Kidney epithelial cell (primary cell): ENCODE measurements around the gene A4GNT. TPM values are rescaled to one million over a fixed set of nuclear protein-coding genes. Genes with fewer than 3 reads are reported as not detected.

Experiments
- DNase-seq: peaks from one replicate; pipeline ENCODE4 v3.0.0-alpha.2; 2010; ENCODE audit warnings: low read depth
- H3K27me3 ChIP-seq: 2 replicates; pipeline ENCODE4 v1.6.0; 2011; ENCODE audit warnings: low read length; ENCODE audit not compliant: control insufficient read depth, insufficient read depth
- H3K36me3 ChIP-seq: 2 replicates; pipeline ENCODE4 v1.5.1; 2011; ENCODE audit warnings: low read length; ENCODE audit not compliant: control insufficient read depth, insufficient read depth
- H3K4me3 ChIP-seq: 2 replicates; pipeline ENCODE4 v1.5.1; 2011; ENCODE audit warnings: low read depth, mild to moderate bottlenecking, control low read depth, low read length
- CTCF ChIP-seq: IDR thresholded peaks from 2 replicates; pipeline ENCODE4 v1.5.1; 2011; ENCODE audit warnings: mild to moderate bottlenecking, moderate library complexity, low read length, control low read depth, inconsistent platforms; ENCODE audit not compliant: insufficient read depth, poor library complexity, severe bottlenecking
- total RNA-seq: library from RNA; depleted of rRNA; stranded (reverse); fragments of >200 nt; gene quantifications from 2 replicates; pipeline ENCODE4 v1.2.3, GENCODE V29; 2015

The A4GNT gene
- total RNA-seq, 1 donor from 2014 or later: not detected

- no peak overlapping the region for H3K4me3 ChIP-seq
- H3K36me3 ChIP-seq: no peaks in the 10 kb centered on the region
- TF ChIP-seq CTCF: no peak
- H3K27me3 ChIP-seq: no peaks in the 10 kb centered on the region
- DNase-seq: no peak
These were observed 7.5 kb upstream of the A4GNT start for GRCh38 chr3:138139691-138140090.

- Histone ChIP-seq H3K27me3 (no peaks in the 10 kb centered on the region), H3K4me3 (no peak overlapping the region), H3K36me3 (no peaks in the 10 kb centered on the region)
- DNase-seq: no peak
- TF ChIP-seq CTCF: no peak
These were observed 5.7 kb upstream of the A4GNT start for GRCh38 chr3:138137861-138138260.

DNA sequence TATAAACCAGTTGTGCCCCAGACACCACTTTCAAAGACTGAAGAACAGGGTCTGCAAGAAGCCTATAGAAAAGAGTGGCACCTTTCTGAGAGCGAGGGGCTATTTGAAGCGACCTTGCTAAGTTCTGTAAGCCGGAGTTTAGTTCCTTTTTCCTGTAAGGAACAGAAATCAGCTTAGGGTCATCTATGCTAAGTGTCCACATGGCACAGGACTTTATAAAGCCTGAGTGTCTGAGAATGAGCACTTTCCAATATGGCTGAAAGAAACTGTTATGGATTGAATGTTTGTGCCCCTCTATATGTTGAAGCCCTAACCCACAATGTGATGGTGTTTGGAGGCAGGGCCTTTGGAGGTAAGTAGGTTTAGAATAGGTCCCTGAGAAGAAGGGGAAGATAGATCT is 4.0 kb upstream of the A4GNT start:
- no peak for TF ChIP-seq CTCF
- Histone ChIP-seq H3K36me3 (no peaks in the 10 kb centered on the region), H3K27me3 (no peaks in the 10 kb centered on the region), H3K4me3 (no peak overlapping the region)
- DNase-seq: no peak

- no peak for TF ChIP-seq CTCF
- DNase-seq: no peak
- Histone ChIP-seq H3K4me3 (no peak overlapping the region), H3K36me3 (no peaks in the 10 kb centered on the region), H3K27me3 (no peaks in the 10 kb centered on the region)
These were observed 3.6 kb upstream of the A4GNT start for GRCh38 chr3:138135833-138136194.

- no peak for TF ChIP-seq CTCF
- H3K36me3 ChIP-seq: no peaks in the 10 kb centered on the region
- H3K4me3 ChIP-seq: no peak overlapping the region
- no peaks in the 10 kb centered on the region for H3K27me3 ChIP-seq
- no peak for DNase-seq
These were observed 3.1 kb upstream of the A4GNT start for GRCh38 chr3:138135146-138135832.
